GM12875 (cell line): ENCODE measurements around the gene CCNQ.

ENCODE experiments used
- H3K4me3 ChIP-seq: one replicate; pipeline ENCODE4 v1.5.1; 2011; ENCODE audit warnings: low read depth, low read length, control low read depth
- CTCF ChIP-seq: IDR thresholded peaks from 2 replicates; pipeline ENCODE4 v1.5.1; 2011; ENCODE audit warnings: low read depth, mild to moderate bottlenecking, control low read depth, inconsistent platforms, low read length, moderate library complexity, borderline replicate concordance; ENCODE audit not compliant: insufficient read depth

Gene CCNQ

GRCh38 chrX:153598541-153599191 lies at the start of gene CCNQ:
CCNQ (minus strand) TSS chrX:153599139; CDS start chrX:153599073, 66 bp downstream.
- TF ChIP-seq CTCF = no peak
- peak within 1 kb of the TSS; percentile 81 for H3K4me3 ChIP-seq

DNA sequence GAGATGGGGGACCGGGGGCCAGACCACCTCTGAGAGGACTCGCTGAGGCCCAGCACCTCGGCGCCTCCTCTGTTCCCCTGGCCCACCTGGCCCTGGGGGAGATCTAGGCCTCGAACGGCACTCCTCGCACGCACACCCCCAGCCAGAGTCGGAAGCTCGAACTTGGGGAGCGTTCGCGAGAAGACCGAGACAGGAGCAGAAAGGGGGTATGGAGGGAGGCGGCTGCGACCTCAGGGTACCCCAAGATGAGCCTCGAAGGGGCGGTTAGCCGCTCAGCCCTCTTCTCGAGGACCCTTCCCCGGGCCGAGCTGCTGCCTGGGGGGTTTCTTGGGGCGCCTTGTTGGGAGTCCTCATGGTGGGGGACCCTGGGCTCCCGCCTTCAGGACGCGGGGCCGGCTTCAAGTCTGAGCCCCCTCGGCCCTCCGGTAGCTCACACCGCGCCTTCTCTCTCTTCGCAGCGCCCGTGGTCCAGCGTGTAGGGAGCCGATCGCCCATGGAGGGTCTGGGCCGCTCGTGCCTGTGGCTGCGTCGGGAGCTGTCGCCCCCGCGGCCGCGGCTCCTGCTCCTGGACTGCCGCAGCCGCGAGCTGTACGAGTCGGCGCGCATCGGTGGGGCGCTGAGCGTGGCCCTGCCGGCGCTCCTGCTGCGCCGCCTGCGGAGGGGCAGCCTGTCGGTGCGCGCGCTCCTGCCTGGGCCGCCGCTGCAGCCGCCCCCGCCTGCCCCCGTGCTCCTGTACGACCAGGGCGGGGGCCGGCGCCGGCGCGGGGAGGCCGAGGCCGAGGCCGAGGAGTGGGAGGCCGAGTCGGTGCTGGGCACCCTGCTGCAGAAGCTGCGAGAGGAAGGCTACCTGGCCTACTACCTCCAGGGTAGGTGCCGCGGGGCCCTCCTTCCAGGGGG lies 48.8 kb upstream of the CCNQ start:
- H3K4me3 ChIP-seq = no peak overlapping the region
- no peak for TF ChIP-seq CTCF

GRCh38 chrX:153646620-153647373 lies 47.9 kb upstream of the CCNQ start, which contains the start of gene DUSP9:
DUSP9 (plus strand) TSS chrX:153647203; CDS start chrX:153647954, 751 bp downstream.
- H3K4me3 ChIP-seq = no peak within 1 kb of the TSS
- TF ChIP-seq CTCF = no peak

DNA sequence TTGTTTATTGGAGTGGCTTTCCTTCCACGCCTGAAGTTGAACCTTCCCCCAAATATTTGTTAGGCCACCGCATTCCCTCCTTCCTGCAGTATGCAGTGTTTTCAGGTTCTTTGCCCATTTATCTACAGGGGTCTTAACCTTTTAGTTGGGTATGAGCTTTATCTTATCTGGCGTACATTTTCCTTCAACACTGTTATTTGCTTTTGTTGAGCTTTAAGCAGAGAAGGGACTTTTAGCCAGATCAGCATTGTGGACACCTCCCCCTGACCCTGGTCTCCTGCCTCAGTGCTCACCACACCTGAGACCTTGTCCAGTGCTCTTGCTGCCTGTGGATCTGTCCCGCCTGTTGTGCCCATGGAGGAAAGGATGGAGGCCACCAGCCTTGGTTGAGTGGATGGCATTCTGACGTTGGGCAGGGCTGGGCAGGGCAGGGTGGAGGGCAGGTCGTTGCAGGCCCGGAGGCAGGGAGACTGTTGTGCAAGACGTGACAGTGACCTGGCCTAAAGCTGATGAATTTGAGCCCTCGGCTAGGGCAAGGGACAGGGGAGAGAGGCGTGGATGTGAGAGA lies 47.1 kb upstream of the CCNQ start:
- TF ChIP-seq CTCF = no peak
- H3K4me3 ChIP-seq = no peak overlapping the region

GRCh38 chrX:153645151-153645550 lies 46.2 kb upstream of the CCNQ start:
- no peak for TF ChIP-seq CTCF
- H3K4me3 ChIP-seq = no peak overlapping the region

DNA sequence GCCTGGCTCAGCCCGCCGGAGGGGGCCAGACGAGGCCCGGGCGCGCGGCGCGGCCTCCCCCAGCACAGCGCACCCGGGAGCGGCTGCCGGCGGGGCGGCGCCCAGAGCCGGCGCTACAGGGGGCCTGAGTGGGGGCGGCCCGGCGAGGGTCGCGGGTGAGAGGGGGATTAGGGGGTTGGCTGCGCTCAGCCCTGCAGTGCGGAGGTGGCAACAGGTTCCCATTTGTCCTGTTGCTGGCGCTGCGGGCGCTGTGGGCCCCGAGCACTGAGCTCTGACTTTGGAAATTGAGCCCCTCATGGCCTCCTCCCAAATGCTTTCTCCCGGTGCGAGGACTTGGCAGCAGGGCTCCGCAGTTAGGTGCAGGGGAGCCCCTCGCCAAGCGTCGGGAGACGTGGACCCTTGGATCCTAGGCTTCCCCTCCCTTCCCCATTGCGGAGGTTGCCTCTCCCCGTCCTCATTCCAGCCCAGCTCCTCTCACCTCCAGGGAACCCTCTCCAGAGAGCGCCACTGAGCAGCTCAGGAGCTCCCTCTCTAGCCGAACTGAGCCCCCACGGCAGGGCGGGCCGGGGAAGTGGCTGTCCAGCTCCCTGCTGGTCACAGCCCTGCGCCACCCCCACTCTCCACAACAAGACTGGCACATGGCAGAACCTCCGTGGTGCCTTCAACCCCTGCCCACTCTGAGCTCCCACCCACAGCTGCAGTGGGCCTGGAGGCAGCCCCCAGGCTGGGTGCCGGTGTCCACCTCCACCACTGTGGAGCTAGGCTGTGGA lies 45.6 kb upstream of the CCNQ start:
- H3K4me3 ChIP-seq = no peak overlapping the region
- no peak for TF ChIP-seq CTCF
